ENCODE results near the gene KIF23.

KIF23 gene

GRCh38 chr15:69491038-69491505 is 76.9 kb downstream of the KIF23 start:
- no peak for DNase-seq (ENCODE audit: low spot score)

GRCh38 chr15:69493406-69493805 is 79.3 kb downstream of the KIF23 start:
- no peak for DNase-seq (ENCODE audit: low spot score)

- DNase-seq (ENCODE audit: low spot score): no peak
Measured at GRCh38 chr15:69496001-69496400, 81.9 kb downstream of the KIF23 start.

- DNase-seq (ENCODE audit: low spot score): no peak
Measured at GRCh38 chr15:69497076-69497475, 82.9 kb downstream of the KIF23 start.

GRCh38 chr15:69497667-69498066 is 83.5 kb downstream of the KIF23 start:
- DNase-seq (ENCODE audit: low spot score): no peak
